ENCODE results near the gene TDRD9.

The TDRD9 gene

DNA sequence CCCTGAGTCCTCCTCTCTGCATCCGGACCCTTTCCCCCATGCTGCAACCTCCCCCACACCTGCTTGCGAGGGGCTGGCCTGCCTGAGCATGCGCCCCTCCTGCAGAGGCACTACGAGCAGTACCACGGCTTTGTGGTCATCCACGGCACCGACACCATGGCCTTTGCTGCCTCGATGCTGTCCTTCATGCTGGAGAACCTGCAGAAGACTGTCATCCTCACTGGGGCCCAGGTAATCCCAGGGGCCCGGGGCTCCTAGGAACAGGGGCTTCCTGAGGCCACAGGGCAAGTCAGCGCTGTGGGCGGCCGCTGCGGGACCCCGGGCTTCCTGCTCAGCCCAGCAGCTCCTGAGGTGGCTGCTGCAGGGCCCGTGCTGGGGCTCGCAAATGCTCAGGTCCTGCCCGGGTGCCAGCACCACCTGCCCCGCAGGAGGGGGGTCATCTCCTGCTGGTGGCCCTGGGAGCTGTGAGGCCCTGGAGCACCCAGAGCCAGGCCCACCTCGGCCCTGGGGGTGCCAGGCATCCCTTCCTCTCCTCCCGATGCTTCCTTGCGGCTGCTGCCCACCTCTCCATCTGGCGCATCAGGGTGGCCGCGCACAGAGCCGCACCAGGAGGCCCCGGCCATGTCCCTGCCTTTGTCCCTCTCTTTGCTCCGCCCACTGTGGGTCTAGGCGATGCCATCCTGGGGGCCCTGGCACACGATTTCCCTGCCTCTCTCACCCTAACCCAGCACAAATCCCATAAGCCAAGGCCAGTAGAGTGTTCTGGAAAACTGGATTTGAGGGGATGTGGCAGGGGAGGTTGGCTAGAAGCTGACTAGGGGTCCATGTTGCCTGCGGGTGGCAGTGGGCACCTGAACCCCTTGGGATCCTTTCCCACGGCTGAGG is 167.4 kb downstream of the TDRD9 start:
- DNase-seq, result no peak

DNA sequence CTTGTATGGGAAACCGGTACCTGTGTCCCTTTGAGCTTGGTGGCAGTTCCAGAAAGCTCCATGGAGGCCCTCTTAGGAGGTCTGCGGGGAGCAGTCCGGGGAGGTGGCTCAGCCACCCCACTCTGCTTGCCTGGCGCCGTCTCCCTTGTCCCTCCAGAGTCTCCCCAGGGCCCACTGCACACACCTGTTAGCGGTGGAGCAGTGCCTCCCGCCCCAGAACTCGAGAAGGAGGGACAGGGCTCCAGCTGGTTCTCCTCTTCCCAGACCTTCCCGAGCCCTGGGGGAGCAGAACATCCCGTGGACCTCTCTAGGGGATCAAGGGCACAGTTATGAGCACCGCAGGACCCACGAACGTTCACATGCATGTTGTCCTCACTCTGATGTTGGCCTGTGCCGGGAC is 168.1 kb downstream of the TDRD9 start:
- no peak for DNase-seq

DNA sequence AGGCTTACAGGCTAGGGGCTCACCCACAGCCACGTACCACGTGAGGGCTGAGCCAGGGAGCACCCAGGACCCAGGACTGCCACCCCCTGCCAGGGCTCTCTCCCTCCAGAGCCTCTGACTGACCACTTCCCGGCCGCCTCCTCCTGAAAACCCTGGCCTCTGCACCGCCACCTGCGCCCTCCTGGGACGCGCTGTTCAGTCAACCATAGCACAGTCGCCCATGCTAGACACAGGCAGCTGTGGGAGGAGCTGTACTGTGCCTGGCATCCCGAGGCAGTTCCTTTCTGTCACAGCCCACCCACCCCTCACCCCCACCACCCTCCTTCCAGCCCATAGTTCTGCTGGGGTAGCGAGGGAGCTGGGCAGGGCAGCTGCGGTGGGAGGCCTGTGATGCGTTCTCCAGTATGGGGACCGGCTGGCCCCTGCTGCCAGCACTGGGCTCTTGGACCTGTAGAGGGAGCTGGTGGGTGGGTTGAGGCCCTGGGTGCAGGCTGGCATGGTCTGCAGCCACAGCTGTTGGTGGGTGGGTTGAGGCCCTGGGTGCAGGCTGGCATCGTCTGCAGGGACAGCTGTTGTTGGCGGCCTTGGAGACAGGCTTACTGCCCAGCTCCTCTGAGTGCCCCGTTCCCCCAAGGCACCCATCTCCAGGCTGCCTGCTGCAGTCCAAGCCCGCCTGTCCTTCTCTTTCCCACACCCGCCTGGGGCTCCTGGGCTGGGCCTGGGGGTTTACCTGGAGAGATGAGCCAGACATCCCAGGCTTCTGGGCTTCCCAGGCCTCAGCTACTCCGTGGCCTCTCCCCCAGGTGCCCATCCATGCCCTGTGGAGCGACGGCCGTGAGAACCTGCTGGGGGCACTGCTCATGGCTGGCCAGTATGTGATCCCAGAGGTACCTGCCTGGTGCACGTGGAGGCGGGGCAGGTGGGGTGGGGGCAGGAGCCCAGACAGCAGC is 168.8 kb downstream of the TDRD9 start:
- no peak for DNase-seq

DNA sequence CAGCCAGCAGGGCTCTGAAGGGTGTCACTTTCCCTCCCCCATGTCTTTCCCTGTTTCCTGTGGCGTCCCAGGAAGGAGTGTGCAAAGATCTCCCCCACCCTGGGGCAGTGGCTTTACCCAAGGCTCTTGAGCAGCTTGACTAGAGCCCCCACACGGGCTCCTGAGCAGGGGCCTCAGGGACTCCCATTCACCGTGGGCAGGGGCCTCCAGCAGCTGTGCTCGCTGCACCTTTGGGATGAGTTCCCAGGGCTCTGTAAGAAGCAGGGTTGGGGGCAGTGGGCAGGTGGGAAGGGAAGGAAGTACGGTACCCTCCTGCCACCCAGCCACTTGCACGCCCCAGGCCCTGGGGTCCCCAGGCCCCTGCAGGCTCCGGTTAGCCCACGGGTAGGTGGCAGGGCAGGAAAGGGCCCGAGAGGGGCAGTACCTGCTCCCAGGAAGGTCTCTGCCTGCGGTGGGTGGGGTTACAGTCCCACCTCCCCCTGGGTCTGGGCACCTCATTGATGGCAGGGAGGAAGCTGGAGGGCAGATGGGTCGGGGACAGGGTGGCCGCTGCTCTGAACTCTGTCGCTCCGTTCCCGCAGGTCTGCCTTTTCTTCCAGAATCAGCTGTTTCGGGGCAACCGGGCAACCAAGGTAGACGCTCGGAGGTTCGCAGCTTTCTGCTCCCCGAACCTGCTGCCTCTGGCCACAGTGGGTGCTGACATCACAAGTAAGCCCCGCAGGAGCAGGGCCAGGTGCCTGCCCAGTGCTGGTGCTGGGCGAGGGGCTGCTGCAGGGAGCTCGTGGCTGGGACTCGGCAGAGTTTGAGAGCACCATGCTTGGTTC is 170.2 kb downstream of the TDRD9 start:
- no peak for DNase-seq

DNA sequence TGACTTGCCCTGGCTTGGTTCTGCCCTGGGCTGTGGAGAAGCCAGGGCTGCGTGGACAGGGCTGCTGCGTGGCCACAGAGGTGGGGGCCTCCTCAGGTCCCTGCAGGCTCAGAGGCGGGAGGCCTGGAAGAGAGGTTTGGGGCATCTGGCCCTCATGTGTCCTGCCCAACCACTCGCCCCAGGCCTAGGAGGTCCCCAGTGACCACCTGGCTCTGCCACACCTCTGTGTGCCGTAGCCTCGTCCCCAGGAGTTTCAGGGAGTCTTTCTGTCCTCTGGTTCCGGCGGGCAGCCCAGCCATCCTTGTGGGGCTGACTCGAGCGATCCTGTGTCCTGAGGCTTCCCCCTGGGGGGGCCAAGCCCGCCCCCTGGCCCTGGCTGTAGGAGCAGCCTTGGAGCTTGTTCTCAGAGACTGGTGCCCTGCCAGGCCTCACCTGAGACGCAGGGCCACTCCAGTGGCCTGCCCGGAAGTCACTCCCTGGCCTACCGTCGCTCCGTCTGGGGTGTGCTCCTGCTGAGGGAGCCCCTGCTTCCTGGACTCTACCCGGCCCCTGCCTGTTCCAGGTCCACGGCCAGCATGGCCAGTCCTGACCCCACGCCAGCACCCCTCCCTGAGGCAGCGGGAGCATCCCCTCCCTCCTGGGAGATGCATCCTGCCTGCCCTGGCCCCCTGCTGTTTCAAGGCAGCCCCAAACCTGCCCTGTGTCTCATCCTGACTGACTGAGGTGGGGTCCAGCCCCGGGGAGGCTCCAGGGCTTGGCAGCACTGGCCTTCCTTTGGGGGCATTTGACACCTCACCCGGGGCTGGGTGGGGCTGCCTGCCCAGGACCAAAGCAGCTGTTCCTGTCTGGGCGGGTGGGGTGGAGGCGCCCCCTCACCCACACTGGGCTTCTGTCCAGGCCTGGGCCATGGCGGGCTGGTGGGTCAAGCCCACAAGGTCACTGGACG is 171.1 kb downstream of the TDRD9 start:
- DNase-seq, result no peak

DNA sequence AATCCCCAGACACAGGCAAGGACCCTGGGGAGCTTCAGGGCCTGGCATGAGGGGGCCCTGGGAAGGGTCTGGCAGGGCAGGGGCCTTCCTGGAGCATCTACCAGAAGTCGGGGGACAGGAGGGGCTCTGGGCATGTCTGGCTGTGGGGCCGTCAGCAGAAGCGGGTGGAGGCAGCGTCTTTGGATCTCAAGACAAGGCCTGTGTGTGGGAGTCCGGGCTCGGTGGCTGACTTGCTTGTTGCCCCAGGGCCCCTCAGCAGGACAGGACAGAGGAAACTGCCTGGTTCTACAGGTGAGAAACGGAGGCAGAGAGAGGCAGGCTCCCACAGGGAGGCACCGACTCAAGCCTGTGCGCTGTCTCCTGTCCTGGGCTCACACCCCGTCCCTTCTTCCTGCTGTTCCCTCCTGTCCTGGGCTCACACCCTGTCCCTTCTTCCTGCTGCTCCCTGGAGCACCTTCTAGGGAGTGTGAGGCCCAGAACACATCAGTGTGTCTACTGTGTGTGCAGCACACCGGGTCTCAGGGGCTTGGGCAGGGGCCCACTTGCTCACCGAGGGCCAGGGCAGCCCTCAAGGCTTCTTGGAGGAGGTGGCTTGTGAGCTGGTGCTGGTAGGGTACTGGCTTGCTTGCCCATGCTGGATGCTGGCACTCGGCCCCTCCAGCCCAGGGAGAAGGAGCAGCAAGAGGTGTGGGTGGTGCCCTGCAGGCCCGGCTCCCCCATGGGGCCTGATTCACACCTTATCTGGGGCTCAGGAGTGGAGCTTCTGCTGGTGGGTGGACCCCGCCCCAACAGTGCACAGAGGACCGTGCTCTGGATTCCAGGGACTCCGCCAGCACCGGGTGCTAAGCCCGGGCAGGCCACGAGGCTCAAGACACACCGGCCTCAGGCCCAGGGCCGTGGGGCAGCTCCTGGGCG is 172.2 kb downstream of the TDRD9 start:
- no peak for DNase-seq

DNA sequence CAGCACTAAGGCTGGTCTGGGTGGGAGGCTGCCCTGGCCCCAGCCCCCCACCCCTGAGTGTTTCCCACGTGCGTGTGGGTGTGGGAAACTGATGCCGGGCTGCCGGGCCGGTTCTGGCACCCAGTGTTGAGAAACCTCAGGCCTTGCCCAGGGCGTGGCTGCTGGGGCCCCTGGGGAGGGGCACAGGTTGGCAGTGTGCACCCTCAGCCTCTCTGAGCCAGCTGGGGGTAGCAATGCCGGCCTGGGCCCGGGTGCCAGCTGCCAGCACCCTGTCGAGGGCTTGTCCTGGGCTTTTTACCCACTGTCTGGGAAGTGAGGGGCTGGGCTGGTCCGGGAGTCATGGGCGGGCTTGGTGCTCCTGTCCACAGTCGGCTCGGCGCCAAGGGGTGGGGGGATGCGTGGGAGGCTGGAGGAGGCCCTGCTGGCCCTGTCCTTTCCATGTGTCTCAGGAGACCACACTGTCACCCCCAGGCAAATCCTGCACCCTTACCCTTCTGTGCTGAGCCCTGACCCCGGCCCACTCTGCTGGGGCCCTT is 172.9 kb downstream of the TDRD9 start:
- no peak for DNase-seq

DNA sequence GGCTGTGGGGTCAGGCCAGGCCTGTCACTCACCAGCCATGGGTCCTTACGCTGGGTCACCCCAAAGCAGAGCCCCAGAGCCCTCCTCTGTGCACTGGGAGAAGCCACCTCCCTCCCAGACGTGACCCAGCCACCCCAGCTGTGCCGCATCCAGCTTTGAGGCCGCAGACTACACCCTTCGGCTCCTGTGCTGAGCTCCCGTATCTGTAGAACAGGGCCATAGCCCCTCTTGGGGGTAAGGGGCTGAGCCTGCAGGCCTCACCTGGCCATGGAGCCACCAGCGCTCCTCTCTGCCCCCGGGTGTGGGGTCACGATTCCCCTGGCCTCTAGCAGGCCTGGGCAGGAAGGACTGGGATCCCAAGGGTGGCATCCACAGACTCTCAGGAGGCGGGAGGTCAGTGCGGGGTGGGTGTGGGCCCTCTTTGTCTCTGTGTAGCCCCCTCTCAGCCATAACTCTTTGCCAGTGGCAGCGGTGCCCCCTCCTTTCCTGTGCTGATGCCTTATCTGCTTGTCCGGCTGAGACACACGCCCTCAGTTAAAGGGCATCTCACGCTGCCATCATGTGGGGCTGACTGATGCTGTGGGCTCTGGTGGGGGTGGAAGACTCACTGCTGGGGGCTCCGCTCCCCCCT is 173.5 kb downstream of the TDRD9 start:
- DNase-seq, result no peak
